GM18508 (cell line): ENCODE measurements around the gene KCNK10.

ENCODE experiments used
- ATAC-seq: cut with Tn5 transposase; IDR thresholded peaks from one replicate; pipeline ENCODE4 v1.9.1; 2021; ENCODE audit warnings: moderate number of reproducible peaks; ENCODE audit not compliant: insufficient read depth, unreplicated experiment

The KCNK10 gene

GRCh38 chr14:88233915-88234314 is 89.2 kb downstream of the KCNK10 start:
- no peak for ATAC-seq

- ATAC-seq, result no peak
These were observed 90.3 kb downstream of the KCNK10 start for GRCh38 chr14:88232771-88233170.

DNA sequence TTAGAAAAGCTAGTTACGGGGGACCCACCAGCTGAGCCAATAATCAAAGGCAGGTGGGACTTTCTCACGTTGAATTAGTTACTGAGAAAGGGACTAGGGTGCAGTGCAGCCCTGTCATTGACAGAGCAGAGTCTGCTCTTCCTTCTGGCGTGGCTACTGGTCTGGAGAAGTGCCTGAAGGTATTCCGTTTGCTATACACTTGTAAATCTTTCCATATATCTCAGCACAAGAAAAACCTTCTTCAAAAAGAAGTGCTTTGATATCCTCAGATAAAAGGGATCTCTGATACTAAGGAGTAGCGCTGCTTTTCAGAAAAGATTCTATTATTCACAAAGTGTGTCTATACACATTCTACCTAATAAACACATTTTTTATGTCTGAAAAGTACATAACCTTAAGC is 91.5 kb downstream of the KCNK10 start:
- ATAC-seq, result no peak

GRCh38 chr14:88229428-88229827 is 93.6 kb downstream of the KCNK10 start:
- no peak for ATAC-seq

DNA sequence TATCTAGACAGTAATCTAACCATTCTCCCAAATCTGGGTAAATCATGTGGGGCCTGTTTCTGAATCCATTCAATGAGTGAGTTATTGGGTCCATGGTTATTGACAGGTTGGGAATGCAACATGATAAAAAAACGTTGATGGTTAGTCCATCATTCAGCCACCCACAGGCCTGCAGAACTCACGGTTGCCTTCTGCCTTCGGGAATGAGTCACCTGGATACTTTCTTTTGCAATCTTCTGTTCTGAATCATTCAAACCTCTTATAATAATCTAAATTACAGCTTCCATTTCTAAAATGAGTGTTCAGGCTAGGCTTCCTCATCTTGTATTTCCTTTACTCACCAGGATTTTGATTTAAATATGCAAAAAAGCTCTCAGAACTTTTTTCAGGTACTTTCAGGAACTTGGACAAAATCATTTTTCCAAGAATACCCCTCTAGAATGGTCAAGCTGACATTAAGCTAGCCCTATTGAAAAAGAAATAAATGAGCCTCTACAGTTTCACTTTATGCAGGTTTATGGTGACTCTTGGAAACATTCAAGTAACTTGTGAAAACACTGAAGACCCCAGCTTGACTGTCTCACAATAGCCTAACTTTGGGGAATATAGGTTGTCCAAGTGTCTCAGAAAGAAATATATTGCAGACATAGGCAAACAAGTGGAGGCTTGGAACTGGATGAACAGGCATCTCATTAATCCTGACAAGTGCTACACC is 94.4 kb downstream of the KCNK10 start:
- no peak for ATAC-seq

DNA sequence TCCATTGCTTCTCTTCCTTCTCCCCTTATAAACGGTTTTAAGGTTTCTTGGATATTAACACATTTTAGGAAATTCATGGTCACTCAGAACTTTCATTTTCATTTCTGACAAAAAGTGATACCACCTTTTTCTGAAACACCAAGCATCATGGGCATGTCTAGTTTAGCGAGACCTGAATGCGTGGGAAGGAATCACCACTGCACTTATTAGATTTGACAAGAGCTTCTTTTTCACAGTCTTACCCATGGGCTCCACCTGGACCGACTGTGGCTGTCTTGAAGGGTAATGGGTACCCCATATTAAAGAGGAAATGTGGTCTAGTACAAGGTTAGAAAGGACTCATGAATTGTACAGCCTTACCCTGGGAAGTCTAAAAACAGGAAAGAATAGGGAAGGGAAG is 95.4 kb downstream of the KCNK10 start:
- no peak for ATAC-seq

- ATAC-seq, result no peak
These were observed 97.3 kb downstream of the KCNK10 start for GRCh38 chr14:88225721-88226120.

GRCh38 chr14:88218119-88218915 is 104.8 kb downstream of the KCNK10 start:
- ATAC-seq, result no peak

- ATAC-seq, result no peak
These were observed 110.4 kb downstream of the KCNK10 start for GRCh38 chr14:88212691-88213090.

DNA sequence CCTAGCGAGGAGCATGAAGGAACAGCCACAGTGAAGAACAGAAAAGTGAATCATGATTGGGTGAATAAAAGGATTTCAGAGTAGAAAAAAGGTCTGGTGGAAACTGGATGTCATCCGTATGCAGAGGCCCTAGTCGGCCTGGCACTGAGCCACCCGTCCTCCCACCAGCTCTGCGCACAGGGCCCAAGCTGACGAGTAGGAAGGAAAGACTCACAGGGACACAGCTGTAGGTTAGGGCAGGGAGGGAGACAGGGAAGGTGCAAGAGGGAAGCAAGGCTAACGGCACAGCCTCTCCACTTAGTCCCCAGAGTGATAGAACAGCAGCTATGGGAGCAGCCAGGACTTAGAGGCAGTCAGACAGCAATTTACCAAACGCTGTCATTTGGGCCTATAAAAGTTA is 112.6 kb downstream of the KCNK10 start:
- ATAC-seq, result no peak

GRCh38 chr14:88209273-88209672 is 113.8 kb downstream of the KCNK10 start:
- no peak for ATAC-seq

DNA sequence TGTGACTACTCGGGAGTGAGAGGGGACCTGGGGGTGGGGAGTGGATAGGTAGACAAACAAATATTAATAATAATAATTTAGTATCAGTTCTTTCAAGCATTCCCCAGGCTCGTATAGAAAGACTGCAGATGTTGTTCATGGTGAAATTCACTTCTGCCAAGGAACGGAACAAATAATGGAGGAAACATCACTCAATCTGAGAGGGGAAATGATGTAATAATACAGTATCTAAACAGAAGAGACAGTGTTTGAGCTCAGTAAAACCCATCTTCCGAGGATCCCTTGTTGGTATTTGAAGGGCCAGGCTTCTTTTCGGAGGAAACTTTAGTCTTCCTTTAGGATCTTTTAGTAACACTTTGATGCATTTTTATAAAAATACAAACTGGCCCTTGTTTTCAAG is 114.2 kb downstream of the KCNK10 start:
- ATAC-seq, result no peak

DNA sequence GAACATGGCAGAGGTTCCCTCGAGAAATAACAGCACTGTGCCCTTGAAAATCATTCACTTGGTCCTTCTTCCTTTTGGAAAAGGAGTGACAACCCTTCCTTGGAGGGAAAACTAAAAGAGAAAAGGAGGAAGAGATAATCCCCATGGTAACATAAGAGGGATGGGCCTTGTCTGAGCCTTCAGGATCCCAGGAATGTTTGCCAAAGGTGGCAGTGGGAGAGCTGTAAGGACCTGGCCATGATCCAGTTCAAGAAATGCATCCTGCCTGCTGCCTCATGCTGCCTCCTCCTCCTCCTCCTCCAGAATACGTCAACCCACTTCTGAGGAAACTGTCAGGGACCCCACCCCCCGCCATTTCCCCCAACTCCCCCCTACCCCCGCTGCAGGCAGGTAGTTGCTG is 118.8 kb downstream of the KCNK10 start:
- no peak for ATAC-seq

DNA sequence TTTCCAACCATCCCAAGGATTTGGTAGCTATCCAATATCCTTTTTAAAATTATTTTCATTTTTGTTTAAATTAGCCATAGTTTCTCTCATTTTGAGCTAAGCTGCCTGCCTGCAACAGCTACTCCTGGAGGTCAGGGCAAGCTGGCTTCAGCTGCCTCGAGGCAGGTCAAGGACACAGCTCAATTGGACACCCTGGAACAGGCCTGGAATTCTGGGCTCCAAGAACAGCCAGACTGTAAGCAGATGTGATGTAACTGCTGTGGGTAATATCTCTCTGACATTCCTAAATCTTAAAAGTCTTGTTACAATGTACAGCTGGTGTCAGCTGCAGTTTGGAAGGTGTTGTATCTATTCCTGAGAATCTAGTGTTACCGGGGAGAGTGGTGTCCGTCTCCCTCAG is 119.8 kb downstream of the KCNK10 start:
- ATAC-seq, result no peak

DNA sequence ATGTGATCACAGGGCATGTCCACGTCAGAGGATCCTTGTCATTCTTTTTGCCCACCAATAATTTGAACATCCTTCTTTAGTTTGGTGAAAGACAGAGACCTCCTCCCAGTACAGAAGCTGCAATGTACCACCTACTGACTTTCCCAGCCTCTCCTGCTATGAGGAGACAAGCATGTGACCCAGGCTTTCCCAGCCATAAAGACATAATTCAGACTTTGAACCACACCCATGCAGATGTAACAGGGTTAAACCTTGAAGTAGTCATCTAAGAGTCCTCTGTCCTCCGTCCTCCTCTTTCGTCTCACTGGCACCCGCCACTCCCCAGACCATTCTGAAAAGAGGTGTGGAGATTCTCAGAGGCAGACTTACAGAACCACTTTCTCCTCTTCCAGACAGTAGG is 120.8 kb downstream of the KCNK10 start:
- no peak for ATAC-seq

DNA sequence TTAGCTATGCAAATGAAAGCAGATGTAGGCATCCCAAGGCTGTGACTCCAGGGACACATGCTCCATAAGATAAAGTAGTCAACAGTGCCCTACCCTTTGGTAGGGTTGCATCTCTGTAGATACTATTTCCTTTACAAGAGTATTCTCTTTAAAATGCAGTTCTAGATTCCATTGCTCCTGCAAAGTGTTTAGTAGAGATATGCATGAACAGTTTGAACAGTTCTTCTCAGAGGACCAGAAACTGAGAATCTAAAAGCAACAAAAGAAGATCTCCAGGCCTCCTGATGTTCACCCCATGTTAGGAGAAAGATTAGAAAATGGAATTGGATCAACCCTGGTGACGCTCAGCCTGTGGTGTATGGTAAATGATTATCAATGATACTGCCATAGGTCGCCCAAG is 121.2 kb downstream of the KCNK10 start:
- ATAC-seq, result no peak

DNA sequence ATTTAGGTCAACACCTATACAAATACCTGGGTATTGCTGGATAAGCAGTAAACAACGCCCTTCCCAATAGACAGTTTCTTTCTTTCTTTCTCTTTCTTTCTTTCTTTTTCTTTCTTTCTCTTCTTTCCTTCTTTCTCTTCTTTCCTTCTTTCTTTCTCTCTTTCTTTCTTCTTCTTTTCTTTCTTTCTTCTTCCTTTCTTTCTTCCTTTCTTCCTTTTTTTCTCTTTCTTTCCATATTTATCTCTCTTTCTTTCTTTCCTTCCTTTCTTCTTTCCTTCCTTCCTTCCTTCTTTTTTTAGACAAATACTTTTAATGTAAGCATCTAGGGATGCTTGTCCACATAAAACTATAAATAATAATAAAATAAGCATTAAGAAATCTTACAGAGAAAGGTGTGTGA is 123.2 kb downstream of the KCNK10 start:
- ATAC-seq, result no peak

DNA sequence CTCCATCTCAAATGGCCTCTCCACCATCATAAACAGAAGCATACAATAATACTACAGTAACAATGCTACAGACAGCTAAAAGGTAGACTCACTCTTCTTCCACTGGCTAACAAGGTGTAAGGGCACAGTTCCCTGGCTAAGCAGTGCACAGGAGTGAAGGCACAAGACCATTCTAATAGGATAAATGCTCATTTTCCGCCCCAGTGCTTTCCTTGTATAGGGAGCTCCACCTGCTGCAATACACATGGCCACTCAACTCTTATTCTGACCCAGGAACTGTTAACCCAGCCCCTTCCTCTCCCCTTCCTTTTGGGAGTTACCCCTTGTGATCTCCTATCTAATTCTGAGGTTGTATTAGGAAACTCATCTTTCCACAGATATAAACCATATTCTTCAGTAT is 124.6 kb downstream of the KCNK10 start:
- no peak for ATAC-seq

DNA sequence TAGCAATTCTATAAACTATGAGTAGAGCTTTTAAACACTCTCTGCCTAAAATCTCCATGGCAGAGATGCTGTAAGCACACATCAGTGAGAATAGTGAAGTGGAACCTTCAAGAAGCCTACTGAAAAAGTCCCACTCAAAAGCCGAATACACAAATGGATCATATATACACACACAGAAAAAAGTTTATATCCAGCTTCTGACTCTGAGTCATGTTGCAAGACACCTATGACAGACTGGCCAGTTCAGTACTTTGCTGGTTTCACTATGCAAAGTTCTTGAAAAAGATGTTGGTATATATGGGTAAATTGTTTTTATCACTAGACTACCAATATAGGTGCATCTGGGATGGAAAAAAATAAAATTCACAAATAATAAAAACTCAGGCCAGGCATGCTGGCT is 126.1 kb downstream of the KCNK10 start:
- ATAC-seq, result peak; percentile 72

DNA sequence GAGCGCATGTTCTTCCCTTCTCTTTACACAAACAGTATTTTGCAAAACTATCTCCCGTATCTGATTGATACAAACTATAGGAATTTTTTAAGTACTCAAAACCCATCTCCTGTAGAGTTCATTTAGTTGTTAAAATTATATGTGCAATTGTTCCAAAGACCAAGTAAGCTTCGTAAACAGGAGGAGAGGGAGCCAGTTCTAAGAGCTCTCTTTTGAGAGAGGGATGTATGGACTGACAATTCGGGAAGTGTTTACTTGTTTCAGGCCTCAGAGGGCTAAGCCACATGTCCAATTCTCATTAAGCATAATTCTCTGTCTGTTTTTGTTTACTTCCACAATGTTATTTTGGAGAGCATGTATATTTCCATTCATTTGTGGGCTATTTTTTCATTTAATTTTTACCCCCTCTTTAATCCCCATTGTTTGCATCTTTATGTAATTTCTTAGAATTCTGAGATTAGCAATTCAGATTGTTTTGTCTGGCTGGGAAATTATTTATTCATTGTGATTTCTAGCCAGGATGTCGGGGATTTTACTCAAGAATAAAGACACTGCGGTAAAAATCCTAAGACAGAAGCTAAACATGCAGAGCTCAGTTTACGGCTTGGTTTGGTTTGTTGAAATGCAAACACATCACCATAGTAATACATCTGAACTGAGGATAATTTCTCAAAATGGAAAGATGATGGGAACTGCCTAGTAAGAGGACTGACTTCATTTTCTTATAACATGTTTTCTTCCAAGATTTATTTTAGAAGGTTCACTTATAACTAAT is 126.8 kb downstream of the KCNK10 start:
- no peak for ATAC-seq

DNA sequence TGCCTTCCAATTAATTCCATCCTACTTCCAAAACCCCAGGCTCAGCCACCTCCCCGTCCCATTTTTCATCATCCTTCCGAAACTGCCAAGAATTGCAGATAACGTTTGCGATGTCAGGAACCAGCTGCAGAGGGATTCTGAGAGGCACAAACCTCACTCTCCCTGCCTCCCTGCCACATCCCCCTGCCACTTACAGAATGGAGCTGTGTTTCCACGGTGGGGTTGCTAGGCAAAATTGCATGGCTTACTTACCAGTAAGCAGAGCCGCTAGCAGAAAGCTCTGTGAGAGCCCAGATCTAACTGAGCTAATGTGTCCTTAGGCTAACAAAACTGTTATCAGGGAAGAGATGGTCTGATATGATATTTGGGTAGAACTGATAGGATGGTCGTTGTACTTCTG is 127.4 kb downstream of the KCNK10 start:
- ATAC-seq, result no peak
